Endothelial cell of umbilical vein (primary cell): Measurements from ENCODE around the gene SCN10A. TPM values are rescaled to one million over a fixed set of nuclear protein-coding genes. Genes with fewer than 3 reads are reported as not detected.

Experiments
- BruUV-seq: library from RNA; stranded (reverse); fragments of 400-500 nt; replicated peaks from 2 replicates; lab custom pipeline; 2021; lab: Mats Ljungman, UMichigan
- CTCF ChIA-PET: fragments of 300-600, 350-600 bp; sonication (Branson Sonifier 250); formaldehyde crosslinking; loops from one replicate; lab custom pipeline; 2021; ENCODE audit warnings: antibody characterized with exemption, inconsistent platforms; lab: Charles Lee
- POLR2A ChIA-PET: fragments of 300-600, 350-600 bp; sonication (Branson Sonifier 250); formaldehyde crosslinking; loops from one replicate; lab custom pipeline; 2021; ENCODE audit warnings: antibody characterized with exemption, inconsistent platforms; lab: Charles Lee
- DNase-seq: peaks from one replicate; pipeline ENCODE4 v3.0.0-alpha.2; 2011; ENCODE audit warnings: low read depth, low spot score
- FAIRE-seq: peaks from 2 replicates; lab custom pipeline; 2011; peaks lifted over from hg19 to GRCh38; lab: Jason Lieb, UNC
- H2AFZ ChIP-seq: 2 replicates; pipeline ENCODE4 v1.6.0; 2012; ENCODE audit warnings: low read depth, low read length, control low read depth, inconsistent platforms
- H3K27ac ChIP-seq: 2 replicates; pipeline ENCODE4 v1.5.1; 2011; ENCODE audit warnings: low read depth, mild to moderate bottlenecking, control low read depth, low read length, moderate library complexity; ENCODE audit not compliant: insufficient read depth
- H3K27me3 ChIP-seq, 2 experiments: 2 replicates each; pipeline versions ENCODE4 v1.6.0 to v1.6.1; 2011; ENCODE audit warnings: low read length in 2 of 2, mixed read lengths in 1 of 2; ENCODE audit not compliant: control insufficient read depth in 2 of 2, insufficient read depth in 2 of 2
- H3K36me3 ChIP-seq, 2 experiments: 2 replicates in 1 of 2; 3 replicates in 1 of 2; pipeline ENCODE4 v1.5.1; 2011; ENCODE audit warnings: low read length in 2 of 2, mild to moderate bottlenecking in 1 of 2, moderate library complexity in 1 of 2; ENCODE audit not compliant: control insufficient read depth in 2 of 2, insufficient read depth in 2 of 2; ENCODE audit errors: extremely low read depth in 1 of 2
- H3K4me1 ChIP-seq: 3 replicates; pipeline ENCODE4 v1.5.1; 2011; ENCODE audit warnings: mild to moderate bottlenecking, low read length; ENCODE audit not compliant: control insufficient read depth, insufficient read depth; ENCODE audit errors: extremely low read depth
- H3K4me2 ChIP-seq: 2 replicates; pipeline ENCODE4 v1.6.1; 2011; ENCODE audit warnings: low read length, control low read depth, mixed read lengths; ENCODE audit not compliant: insufficient read depth
- H3K4me3 ChIP-seq, 3 experiments: fragments of 200-600 bp in 1 of 3; sonication (generic), shearing (Covaris generic) in 1 of 3; replicated peaks in 1 of 3; 2 replicates each; pipeline ENCODE4 v1.5.1; 2011 to 2016; ENCODE audit warnings: control low read depth in 3 of 3, low read length in 3 of 3, mild to moderate bottlenecking in 2 of 3, inconsistent platforms in 1 of 3, low read depth in 1 of 3, moderate library complexity in 1 of 3; ENCODE audit not compliant: insufficient read depth in 1 of 3
- H3K79me2 ChIP-seq: 2 replicates; pipeline ENCODE4 v1.6.0; 2012; ENCODE audit warnings: low read length, inconsistent platforms; ENCODE audit not compliant: control insufficient read depth, insufficient read depth
- H3K9ac ChIP-seq: replicated peaks from 2 replicates; pipeline ENCODE3; 2011; ENCODE audit warnings: low read length, control low read depth; ENCODE audit not compliant: insufficient read depth; ENCODE audit errors: extremely low read depth
- H3K9me1 ChIP-seq: replicated peaks from 3 replicates; pipeline ENCODE4 v1.6.0; 2011; ENCODE audit warnings: mild to moderate bottlenecking, low read length; ENCODE audit not compliant: control insufficient read depth, insufficient read depth; ENCODE audit errors: extremely low read depth
- H3K9me3 ChIP-seq: replicated peaks from 2 replicates; pipeline ENCODE4 v1.5.1; 2012; ENCODE audit warnings: low read length, inconsistent platforms; ENCODE audit not compliant: control insufficient read depth, insufficient read depth
- H4K20me1 ChIP-seq: replicated peaks from 2 replicates; pipeline ENCODE3; 2011; ENCODE audit warnings: mild to moderate bottlenecking, low read length; ENCODE audit not compliant: control insufficient read depth, insufficient read depth; ENCODE audit errors: extremely low read depth
- EZH2 ChIP-seq: IDR thresholded peaks from 2 replicates; pipeline ENCODE4 v1.6.1; 2012; ENCODE audit warnings: borderline replicate concordance, low read depth, mild to moderate bottlenecking, moderate library complexity, low read length, inconsistent platforms; ENCODE audit not compliant: severe bottlenecking
- GATA2 ChIP-seq: IDR thresholded peaks from 2 replicates; pipeline ENCODE4 v1.7.0; 2011; ENCODE audit warnings: low read depth, mild to moderate bottlenecking, moderate library complexity, mixed read lengths, low read length; ENCODE audit not compliant: insufficient read length, insufficient read depth
- JUN ChIP-seq: IDR thresholded peaks from 2 replicates; pipeline ENCODE4 v1.6.1; 2011; ENCODE audit warnings: borderline replicate concordance, low read depth; ENCODE audit not compliant: insufficient read length, insufficient read depth
- MAX ChIP-seq: IDR thresholded peaks from 2 replicates; pipeline ENCODE4 v1.6.1; 2011; ENCODE audit not compliant: insufficient read depth, insufficient read length
- MYC ChIP-seq: IDR thresholded peaks from one replicate; pipeline ENCODE4 v1.6.1; 2011; ENCODE audit warnings: mild to moderate bottlenecking, low read depth, low read length
- POLR2A ChIP-seq: IDR thresholded peaks from 2 replicates; pipeline ENCODE4 v1.6.1; 2012; ENCODE audit warnings: low read depth, mild to moderate bottlenecking, control low read depth, low read length
- POLR2AphosphoS5 ChIP-seq: IDR thresholded peaks from 2 replicates; pipeline ENCODE4 v1.6.1; 2012; ENCODE audit warnings: low read depth, mild to moderate bottlenecking, control low read depth, low read length, moderate library complexity; ENCODE audit not compliant: insufficient read depth
- dilution Hi-C: fragments of 300-500 bp; cut with MboI; formaldehyde crosslinking; loops from one replicate; pipeline ENCODE4 v1.15.0; 2019; ENCODE audit warnings: low sequenced_read_pairs; ENCODE audit not compliant: extremely low pct_ligation_motif_present
- intact Hi-C: fragments of 100-400 bp; cut with micrococcal nuclease; formaldehyde crosslinking; loops from one replicate; pipeline ENCODE4 v1.10.0; 2022
- polyA plus RNA-seq, 4 experiments: library from polyadenylated mRNA; depleted of rRNA in 3 of 4; stranded (reverse) in 3 of 4; unstranded in 1 of 4; fragments of >200 nt; gene quantifications; 2 replicates each; pipeline versions ENCODE4 v1.2.1 to v1.2.3, GENCODE V29; 2011 to 2012; ENCODE audit warnings: missing spikeins in 1 of 4
- total RNA-seq: library from RNA; stranded (reverse); gene quantifications from 2 replicates; pipeline ENCODE4 v1.2.3, GENCODE V29; 2021

SCN10A gene
- total and polyA plus RNA-seq, 2 donors (not counting 3 experiments of a cell fraction or from before 2014, with no cell fraction given) = 0.07 TPM; not detected in 1

DNA sequence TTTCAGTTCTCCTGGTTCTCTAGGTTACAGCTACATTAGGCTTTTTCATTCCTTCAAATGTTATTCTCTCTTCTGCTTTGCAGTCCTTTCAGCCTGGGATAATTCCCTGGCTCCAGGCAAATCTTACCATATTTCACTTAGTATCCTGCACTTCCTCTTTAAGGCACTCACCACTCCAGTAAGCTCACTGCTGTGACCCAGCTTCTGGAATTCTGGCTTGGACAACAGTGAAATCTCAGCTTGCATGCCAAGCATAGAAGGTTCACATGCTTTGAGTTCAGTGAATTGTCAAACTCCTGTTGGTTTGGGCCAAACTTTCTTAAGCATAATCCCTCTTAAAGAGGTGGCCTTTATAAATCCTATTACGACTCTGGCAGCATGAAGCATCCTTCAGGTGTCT lies 69.4 kb downstream of the SCN10A start:
- Histone ChIP-seq H3K36me3 (no peaks in the 10 kb centered on the region), H3K4me3 (no peak overlapping the region), H3K9me1 (no peaks in the 10 kb centered on the region), H3K27ac (no peak overlapping the region), H3K27me3 (peaks cover 0 to 3% of the 10 kb centered on the region in 2 experiments), H3K9ac (no peak overlapping the region), H3K4me2 (no peak overlapping the region), H2AFZ (no peak overlapping the region), H3K9me3 (no peaks in the 10 kb centered on the region), H4K20me1 (no peaks in the 10 kb centered on the region), H3K79me2 (no peaks in the 10 kb centered on the region), H3K4me1 (no peaks in the 10 kb centered on the region)
- intact Hi-C loops = no loop called here
- dilution Hi-C loops = no loop called here
- DNase-seq (no peak), FAIRE-seq (no peak)
- no peak for TF ChIP-seq EZH2
- TF ChIP-seq MYC = no peak
- no peak for TF ChIP-seq POLR2A
- no peak for TF ChIP-seq GATA2
- no peak for TF ChIP-seq MAX
- TF ChIP-seq POLR2AphosphoS5 = no peak
- ChIA-PET CTCF (no interaction called here), POLR2A (no interaction called here)
- BruUV-seq = no TSS peak

DNA sequence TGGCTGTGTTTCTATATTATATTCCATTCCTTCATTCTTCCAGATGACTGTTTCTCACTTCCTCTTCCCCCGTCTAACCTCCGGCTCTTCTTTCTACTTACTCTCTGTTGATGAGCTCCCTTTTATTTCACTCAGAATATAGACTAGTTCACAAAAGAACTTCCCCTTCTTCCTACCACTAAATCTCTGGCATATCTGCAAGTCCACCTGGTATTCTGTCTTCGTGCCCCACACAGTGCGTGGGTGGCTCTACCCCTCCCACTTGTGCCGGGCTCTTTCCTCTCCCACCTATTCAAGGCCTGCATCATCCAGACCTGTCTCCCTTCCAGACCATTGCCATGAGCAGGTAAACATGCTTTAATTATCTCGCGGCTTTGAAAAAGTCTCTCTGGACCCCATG lies 73.0 kb downstream of the SCN10A start:
- intact Hi-C loops = no loop called here
- FAIRE-seq = no peak
- no peaks in the 10 kb centered on the region for H3K36me3 ChIP-seq
- H3K9ac ChIP-seq = no peak overlapping the region
- H3K9me3 ChIP-seq = no peaks in the 10 kb centered on the region
- BruUV-seq = no TSS peak
- peaks cover 3% of the 10 kb centered on the region for H3K4me1 ChIP-seq
- no peaks in the 10 kb centered on the region for H3K9me1 ChIP-seq
- ChIA-PET CTCF (interaction anchor here (1.0 to 2.3 kb wide), 5 partner anchors 11 to 101 kb away, joined by 3 to 10 read pairs (median 3); no protein-coding TSS in a partner anchor), POLR2A (no interaction called here)
- no peak for TF ChIP-seq JUN
- no peak for TF ChIP-seq POLR2AphosphoS5
- TF ChIP-seq POLR2A = no peak
- no peak for DNase-seq
- no peak overlapping the region for H2AFZ ChIP-seq
- H3K27me3 ChIP-seq = peaks cover 0 to 3% of the 10 kb centered on the region in 2 experiments
- H3K79me2 ChIP-seq = no peaks in the 10 kb centered on the region
- H3K4me2 ChIP-seq = no peak overlapping the region
- no peaks in the 10 kb centered on the region for H4K20me1 ChIP-seq
- H3K27ac ChIP-seq = no peak overlapping the region
- H3K4me3 ChIP-seq = no peak overlapping the region
- dilution Hi-C loops = no loop called here
